Measurements from ENCODE around the gene DOCK3. TPM values are rescaled to one million over a fixed set of nuclear protein-coding genes. Genes with fewer than 3 reads are reported as not detected.

Gene DOCK3
- total RNA-seq, 4 donors from 2014 or later: 0.33 to 5.3 (median 0.50) TPM

- TF ChIP-seq CTCF (IDR thresholded peaks at IDR 0.05; ENCODE audit: low read depth): no peak
These were observed 481.4 kb downstream of the DOCK3 start for GRCh38 chr3:51156147-51156546.

GRCh38 chr3:51163051-51163450, 488.3 kb downstream of the DOCK3 start:
- TF ChIP-seq CTCF (IDR thresholded peaks at IDR 0.05; ENCODE audit: low read depth): no peak

DNA sequence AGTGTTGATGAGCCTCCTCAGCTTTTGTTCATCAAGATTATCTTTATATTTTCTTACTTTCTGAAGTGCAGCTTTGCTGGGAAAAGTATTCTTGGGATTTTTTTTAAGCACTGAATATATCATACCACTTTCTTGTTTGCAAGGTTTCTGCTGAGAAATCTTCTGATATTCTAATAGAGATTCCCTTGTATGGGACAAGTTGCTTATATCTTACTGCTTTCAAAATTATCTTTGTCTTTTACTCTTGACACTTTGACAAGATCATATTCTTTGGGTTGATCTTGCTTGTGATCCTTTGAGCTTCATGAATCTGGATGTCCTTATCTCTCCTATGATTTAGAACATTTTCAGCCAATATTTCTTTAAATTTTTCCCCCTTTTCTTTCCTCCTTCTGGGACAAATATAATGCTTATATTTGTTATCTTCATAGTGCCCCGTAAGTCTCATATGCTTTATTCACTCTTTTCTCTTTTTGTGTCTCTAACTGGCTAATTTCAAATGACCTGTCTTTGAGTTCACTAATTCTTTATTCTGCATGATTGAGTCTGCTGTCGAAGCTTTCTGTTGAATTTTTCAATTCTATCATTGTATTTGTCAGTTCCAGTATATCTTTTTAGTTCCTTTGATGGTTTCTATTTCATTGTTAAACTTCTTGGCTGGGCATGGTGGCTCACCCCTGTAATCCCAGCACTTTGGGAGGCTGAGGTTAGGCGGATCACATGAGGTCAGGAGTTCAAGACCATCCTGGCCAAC, 499.0 kb downstream of the DOCK3 start:
- TF ChIP-seq CTCF (IDR thresholded peaks at IDR 0.05; ENCODE audit: low read depth): no peak

DNA sequence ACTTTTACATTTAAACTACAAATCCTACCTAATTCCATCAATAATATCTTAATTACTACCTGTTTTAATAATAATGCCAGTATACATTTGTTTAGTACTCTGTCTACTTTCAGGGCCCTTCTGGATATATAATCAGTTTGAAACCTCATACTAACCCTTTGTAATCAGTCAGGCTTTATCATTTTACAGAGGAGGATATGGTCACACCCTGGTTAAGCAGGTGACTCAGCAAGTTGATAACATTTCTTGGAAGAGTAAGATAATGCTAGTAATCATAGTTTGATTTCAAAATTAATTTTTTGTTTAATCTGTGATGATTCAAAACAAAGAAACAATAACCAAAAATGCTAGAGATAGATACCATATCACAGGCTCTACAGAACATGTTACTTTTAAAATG, 502.2 kb downstream of the DOCK3 start:
- TF ChIP-seq CTCF (IDR thresholded peaks at IDR 0.05; ENCODE audit: low read depth): no peak

- no peak for TF ChIP-seq CTCF (IDR thresholded peaks at IDR 0.05; ENCODE audit: low read depth)
These were observed 515.5 kb downstream of the DOCK3 start for GRCh38 chr3:51190199-51190598.

- TF ChIP-seq CTCF (IDR thresholded peaks at IDR 0.05; ENCODE audit: low read depth): no peak
These were observed 516.1 kb downstream of the DOCK3 start for GRCh38 chr3:51190827-51191226.

- no peak for TF ChIP-seq CTCF (IDR thresholded peaks at IDR 0.05; ENCODE audit: low read depth)
These were observed 517.0 kb downstream of the DOCK3 start for GRCh38 chr3:51191768-51192167.

Measured in subcutaneous adipose tissue (tissue), 4 donors.